ENCODE results near the gene FAM193B.

FAM193B gene

GRCh38 chr5:177593511-177593910 is 39.1 kb upstream of the FAM193B start:
- no peak for DNase-seq (ENCODE audit: low spot score)
- TF ChIP-seq CTCF (IDR thresholded peaks at IDR 0.05; ENCODE audit: extremely low read depth, missing control alignments), result no peak

- DNase-seq (ENCODE audit: low spot score), result no peak
- no peak for TF ChIP-seq CTCF (IDR thresholded peaks at IDR 0.05; ENCODE audit: extremely low read depth, missing control alignments)
These were observed 38.5 kb upstream of the FAM193B start for GRCh38 chr5:177592905-177593304.

GRCh38 chr5:177592010-177592834 is 37.9 kb upstream of the FAM193B start, which contains the start of gene TMED9:
Gene TMED9, plus strand, starts transcription at chr5:177592203. Its CDS starts 12 bp downstream, at chr5:177592215.
- DNase-seq (ENCODE audit: low spot score), result peak; percentile 93
- no peak for TF ChIP-seq CTCF (IDR thresholded peaks at IDR 0.05; ENCODE audit: extremely low read depth, missing control alignments)

- no peak for DNase-seq (ENCODE audit: low spot score)
- no peak for TF ChIP-seq CTCF (IDR thresholded peaks at IDR 0.05; ENCODE audit: extremely low read depth, missing control alignments)
These were observed 37.3 kb upstream of the FAM193B start for GRCh38 chr5:177591690-177592009.

- no peak for DNase-seq (ENCODE audit: low spot score)
- no peak for TF ChIP-seq CTCF (IDR thresholded peaks at IDR 0.05; ENCODE audit: extremely low read depth, missing control alignments)
These were observed 36.0 kb upstream of the FAM193B start for GRCh38 chr5:177590406-177590805.

GRCh38 chr5:177588413-177588909 is 34.1 kb upstream of the FAM193B start:
- no peak for DNase-seq (ENCODE audit: low spot score)
- no peak for TF ChIP-seq CTCF (IDR thresholded peaks at IDR 0.05; ENCODE audit: extremely low read depth, missing control alignments)

GRCh38 chr5:177578316-177578715 is 24.0 kb upstream of the FAM193B start:
- TF ChIP-seq CTCF (IDR thresholded peaks at IDR 0.05; ENCODE audit: extremely low read depth, missing control alignments), result no peak

More at GRCh38 chr5:177578316-177578715, 24.0 kb upstream of the FAM193B start:
- no peak for DNase-seq (ENCODE audit: low spot score)
